ENCODE data around the gene APLF.

DNA sequence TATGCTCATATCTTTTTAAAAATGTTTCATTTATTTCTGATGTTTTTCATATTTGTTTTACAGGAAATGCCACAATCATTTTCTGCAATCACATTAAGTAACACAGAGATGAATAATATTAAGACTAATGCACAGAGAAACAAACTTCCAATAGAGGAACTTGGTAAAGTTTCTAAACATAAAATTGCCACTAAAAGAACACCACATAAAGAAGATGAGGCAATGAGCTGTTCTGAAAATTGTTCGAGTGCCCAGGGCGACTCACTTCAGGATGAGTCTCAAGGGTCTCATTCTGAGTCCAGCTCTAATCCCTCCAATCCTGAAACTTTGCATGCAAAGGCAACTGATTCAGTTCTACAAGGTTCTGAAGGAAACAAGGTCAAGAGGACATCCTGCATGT is 70.4 kb downstream of the APLF start:
- TF ChIP-seq, protein P1, sequence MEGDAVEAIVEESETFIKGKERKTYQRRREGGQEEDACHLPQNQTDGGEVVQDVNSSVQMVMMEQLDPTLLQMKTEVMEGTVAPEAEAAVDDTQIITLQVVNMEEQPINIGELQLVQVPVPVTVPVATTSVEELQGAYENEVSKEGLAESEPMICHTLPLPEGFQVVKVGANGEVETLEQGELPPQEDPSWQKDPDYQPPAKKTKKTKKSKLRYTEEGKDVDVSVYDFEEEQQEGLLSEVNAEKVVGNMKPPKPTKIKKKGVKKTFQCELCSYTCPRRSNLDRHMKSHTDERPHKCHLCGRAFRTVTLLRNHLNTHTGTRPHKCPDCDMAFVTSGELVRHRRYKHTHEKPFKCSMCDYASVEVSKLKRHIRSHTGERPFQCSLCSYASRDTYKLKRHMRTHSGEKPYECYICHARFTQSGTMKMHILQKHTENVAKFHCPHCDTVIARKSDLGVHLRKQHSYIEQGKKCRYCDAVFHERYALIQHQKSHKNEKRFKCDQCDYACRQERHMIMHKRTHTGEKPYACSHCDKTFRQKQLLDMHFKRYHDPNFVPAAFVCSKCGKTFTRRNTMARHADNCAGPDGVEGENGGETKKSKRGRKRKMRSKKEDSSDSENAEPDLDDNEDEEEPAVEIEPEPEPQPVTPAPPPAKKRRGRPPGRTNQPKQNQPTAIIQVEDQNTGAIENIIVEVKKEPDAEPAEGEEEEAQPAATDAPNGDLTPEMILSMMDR (IDR thresholded peaks at IDR 0.05; ENCODE audit: insufficient read depth, low read length) = no peak
- TF ChIP-seq, protein P2, sequence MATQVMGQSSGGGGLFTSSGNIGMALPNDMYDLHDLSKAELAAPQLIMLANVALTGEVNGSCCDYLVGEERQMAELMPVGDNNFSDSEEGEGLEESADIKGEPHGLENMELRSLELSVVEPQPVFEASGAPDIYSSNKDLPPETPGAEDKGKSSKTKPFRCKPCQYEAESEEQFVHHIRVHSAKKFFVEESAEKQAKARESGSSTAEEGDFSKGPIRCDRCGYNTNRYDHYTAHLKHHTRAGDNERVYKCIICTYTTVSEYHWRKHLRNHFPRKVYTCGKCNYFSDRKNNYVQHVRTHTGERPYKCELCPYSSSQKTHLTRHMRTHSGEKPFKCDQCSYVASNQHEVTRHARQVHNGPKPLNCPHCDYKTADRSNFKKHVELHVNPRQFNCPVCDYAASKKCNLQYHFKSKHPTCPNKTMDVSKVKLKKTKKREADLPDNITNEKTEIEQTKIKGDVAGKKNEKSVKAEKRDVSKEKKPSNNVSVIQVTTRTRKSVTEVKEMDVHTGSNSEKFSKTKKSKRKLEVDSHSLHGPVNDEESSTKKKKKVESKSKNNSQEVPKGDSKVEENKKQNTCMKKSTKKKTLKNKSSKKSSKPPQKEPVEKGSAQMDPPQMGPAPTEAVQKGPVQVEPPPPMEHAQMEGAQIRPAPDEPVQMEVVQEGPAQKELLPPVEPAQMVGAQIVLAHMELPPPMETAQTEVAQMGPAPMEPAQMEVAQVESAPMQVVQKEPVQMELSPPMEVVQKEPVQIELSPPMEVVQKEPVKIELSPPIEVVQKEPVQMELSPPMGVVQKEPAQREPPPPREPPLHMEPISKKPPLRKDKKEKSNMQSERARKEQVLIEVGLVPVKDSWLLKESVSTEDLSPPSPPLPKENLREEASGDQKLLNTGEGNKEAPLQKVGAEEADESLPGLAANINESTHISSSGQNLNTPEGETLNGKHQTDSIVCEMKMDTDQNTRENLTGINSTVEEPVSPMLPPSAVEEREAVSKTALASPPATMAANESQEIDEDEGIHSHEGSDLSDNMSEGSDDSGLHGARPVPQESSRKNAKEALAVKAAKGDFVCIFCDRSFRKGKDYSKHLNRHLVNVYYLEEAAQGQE (IDR thresholded peaks at IDR 0.05; ENCODE audit: insufficient replicate concordance, low read depth) = no peak
- no peak for TF ChIP-seq POLR2AphosphoS5 (IDR thresholded peaks at IDR 0.05; ENCODE audit: low read depth)
- no peak for TF ChIP-seq SPI1 (IDR thresholded peaks at IDR 0.05; ENCODE audit: borderline replicate concordance, low read depth)
- TF ChIP-seq GABPA (IDR thresholded peaks at IDR 0.05; ENCODE audit: low read depth) = no peak

Measured in HL-60 (cell line).